ENCODE results near the gene PGR.

Gene PGR

GRCh38 chr11:101158119-101158518 is 28.5 kb upstream of the PGR start:
- Histone ChIP-seq H3K79me1 (ENCODE audit: low read depth, low read length) (no peaks in the 10 kb centered on the region), H3K9me3 (replicated peaks in 1 of 2; ENCODE audit: control insufficient read depth in 2 of 2, insufficient read depth in 1 of 2, low read depth in 1 of 2, low read length in 2 of 2) (peaks cover 0 to 3% of the 10 kb centered on the region in 2 donors), H3K27ac (replicated peaks; ENCODE audit: low read length) (no peak overlapping the region), H3K4ac (ENCODE audit: low read length) (no peak overlapping the region), H3K27me3 (ENCODE audit: control insufficient read depth in 3 of 3, insufficient read depth in 3 of 3, low read depth in 1 of 3, low read length in 3 of 3) (no peaks in the 10 kb centered on the region), H2BK5ac (ENCODE audit: low read length) (no peak overlapping the region), H4K91ac (ENCODE audit: low read depth, low read length, poor library complexity) (no peak overlapping the region), H2BK12ac (ENCODE audit: low read length) (no peak overlapping the region), H2AK5ac (ENCODE audit: low read depth, low read length) (no peak overlapping the region), H4K8ac (ENCODE audit: low read depth, low read length) (no peak overlapping the region), H2BK15ac (ENCODE audit: low read length) (no peak overlapping the region), H3K23ac (ENCODE audit: low read depth, low read length, poor library complexity) (no peak overlapping the region), H2AFZ (ENCODE audit: low read length) (no peak overlapping the region), H2BK120ac (ENCODE audit: low read depth, low read length) (no peak overlapping the region), H3K4me2 (ENCODE audit: insufficient read depth, low read length, poor library complexity, severe bottlenecking) (peak overlapping the region; percentile 11), H3K9ac (ENCODE audit: low read depth, low read length, poor library complexity) (no peak overlapping the region), H3K14ac (ENCODE audit: low read length) (no peak overlapping the region), H3K4me3 (ENCODE audit: low read length in 2 of 2) (no peak overlapping the region), H3K4me1 (ENCODE audit: control insufficient read depth in 2 of 2, insufficient read depth in 1 of 2, low read depth in 1 of 2, low read length in 2 of 2) (no peaks in the 10 kb centered on the region), H3K36me3 (replicated peaks in 1 of 2; ENCODE audit: control insufficient read depth in 2 of 2, insufficient read depth in 2 of 2, low read length in 2 of 2) (no peaks in the 10 kb centered on the region), H3K18ac (ENCODE audit: low read length) (no peak overlapping the region)
- no CpG with 5 or more reads among the region's 2 CpGs for WGBS, 2 donors (ENCODE audit: extremely low coverage in 2 of 2, insufficient read length in 2 of 2, insufficient replicate concordance in 1 of 2)
- no peak for DNase-seq (ENCODE audit: low spot score)

- Histone ChIP-seq H2AFZ (ENCODE audit: low read length) (no peak overlapping the region), H3K4ac (ENCODE audit: low read length) (no peak overlapping the region), H3K23ac (ENCODE audit: low read depth, low read length, poor library complexity) (no peak overlapping the region), H3K36me3 (replicated peaks in 1 of 2; ENCODE audit: control insufficient read depth in 2 of 2, insufficient read depth in 2 of 2, low read length in 2 of 2) (no peaks in the 10 kb centered on the region), H3K27me3 (ENCODE audit: control insufficient read depth in 3 of 3, insufficient read depth in 3 of 3, low read depth in 1 of 3, low read length in 3 of 3) (no peaks in the 10 kb centered on the region), H3K14ac (ENCODE audit: low read length) (no peak overlapping the region), H3K18ac (ENCODE audit: low read length) (no peak overlapping the region), H2AK5ac (ENCODE audit: low read depth, low read length) (no peak overlapping the region), H2BK12ac (ENCODE audit: low read length) (no peak overlapping the region), H4K8ac (ENCODE audit: low read depth, low read length) (no peak overlapping the region), H3K4me2 (ENCODE audit: insufficient read depth, low read length, poor library complexity, severe bottlenecking) (no peak overlapping the region), H3K9ac (ENCODE audit: low read depth, low read length, poor library complexity) (no peak overlapping the region), H2BK5ac (ENCODE audit: low read length) (no peak overlapping the region), H3K9me3 (replicated peaks in 1 of 2; ENCODE audit: control insufficient read depth in 2 of 2, insufficient read depth in 1 of 2, low read depth in 1 of 2, low read length in 2 of 2) (no peaks in the 10 kb centered on the region), H4K91ac (ENCODE audit: low read depth, low read length, poor library complexity) (no peak overlapping the region), H3K79me1 (ENCODE audit: low read depth, low read length) (no peaks in the 10 kb centered on the region), H3K4me1 (ENCODE audit: control insufficient read depth in 2 of 2, insufficient read depth in 1 of 2, low read depth in 1 of 2, low read length in 2 of 2) (no peaks in the 10 kb centered on the region), H2BK120ac (ENCODE audit: low read depth, low read length) (no peak overlapping the region), H3K4me3 (ENCODE audit: low read length in 2 of 2) (no peak overlapping the region), H2BK15ac (ENCODE audit: low read length) (no peak overlapping the region), H3K27ac (replicated peaks; ENCODE audit: low read length) (no peak overlapping the region)
- no CpG with 5 or more reads among the region's 1 CpG for WGBS, 2 donors (ENCODE audit: extremely low coverage in 2 of 2, insufficient read length in 2 of 2, insufficient replicate concordance in 1 of 2)
- DNase-seq (ENCODE audit: low spot score), result no peak
Measured at GRCh38 chr11:101138245-101138930, 8.8 kb upstream of the PGR start.

GRCh38 chr11:101133190-101133589 is 3.6 kb upstream of the PGR start:
- H3K23ac ChIP-seq (ENCODE audit: low read depth, low read length, poor library complexity), result no peak overlapping the region
- H3K4me2 ChIP-seq (ENCODE audit: insufficient read depth, low read length, poor library complexity, severe bottlenecking), result no peak overlapping the region
- no peaks in the 10 kb centered on the region for H3K9me3 ChIP-seq (replicated peaks in 1 of 2; ENCODE audit: control insufficient read depth in 2 of 2, insufficient read depth in 1 of 2, low read depth in 1 of 2, low read length in 2 of 2)
- no peak overlapping the region for H3K4ac ChIP-seq (ENCODE audit: low read length)
- no peaks in the 10 kb centered on the region for H3K36me3 ChIP-seq (replicated peaks in 1 of 2; ENCODE audit: control insufficient read depth in 2 of 2, insufficient read depth in 2 of 2, low read length in 2 of 2)
- no CpG with 5 or more reads among the region's 1 CpG for WGBS, 2 donors (ENCODE audit: extremely low coverage in 2 of 2, insufficient read length in 2 of 2, insufficient replicate concordance in 1 of 2)
- no peak overlapping the region for H2BK120ac ChIP-seq (ENCODE audit: low read depth, low read length)
- no peak overlapping the region for H3K4me3 ChIP-seq (ENCODE audit: low read length in 2 of 2)
- no peak overlapping the region for H3K14ac ChIP-seq (ENCODE audit: low read length)
- H3K27me3 ChIP-seq (ENCODE audit: control insufficient read depth in 3 of 3, insufficient read depth in 3 of 3, low read depth in 1 of 3, low read length in 3 of 3), result peaks cover 16 to 40% (median 25%) of the 10 kb centered on the region in 3 experiments
- no peak overlapping the region for H3K27ac ChIP-seq (replicated peaks; ENCODE audit: low read length)
- no peak overlapping the region for H2AFZ ChIP-seq (ENCODE audit: low read length)
- H2BK5ac ChIP-seq (ENCODE audit: low read length), result no peak overlapping the region
- no peak overlapping the region for H2AK5ac ChIP-seq (ENCODE audit: low read depth, low read length)
- no peak for DNase-seq (ENCODE audit: low spot score)
- peaks cover 0 to 8% of the 10 kb centered on the region in 2 donors for H3K4me1 ChIP-seq (ENCODE audit: control insufficient read depth in 2 of 2, insufficient read depth in 1 of 2, low read depth in 1 of 2, low read length in 2 of 2)
- H3K9ac ChIP-seq (ENCODE audit: low read depth, low read length, poor library complexity), result no peak overlapping the region
- no peak overlapping the region for H3K18ac ChIP-seq (ENCODE audit: low read length)
- no peak overlapping the region for H2BK12ac ChIP-seq (ENCODE audit: low read length)
- no peak overlapping the region for H2BK15ac ChIP-seq (ENCODE audit: low read length)
- no peak overlapping the region for H4K8ac ChIP-seq (ENCODE audit: low read depth, low read length)
- no peak overlapping the region for H4K91ac ChIP-seq (ENCODE audit: low read depth, low read length, poor library complexity)
- H3K79me1 ChIP-seq (ENCODE audit: low read depth, low read length), result peaks cover 2% of the 10 kb centered on the region

GRCh38 chr11:101128571-101129202 is 926 bp downstream of the PGR start:
- peaks cover 2% of the 10 kb centered on the region for H3K79me1 ChIP-seq (ENCODE audit: low read depth, low read length)
- H3K14ac ChIP-seq (ENCODE audit: low read length), result peak overlapping the region; percentile 56
- no peak overlapping the region for H3K4ac ChIP-seq (ENCODE audit: low read length)
- H2BK15ac ChIP-seq (ENCODE audit: low read length), result no peak overlapping the region
- DNase-seq (ENCODE audit: low spot score), result peak; percentile 3
- no peaks in the 10 kb centered on the region for H3K36me3 ChIP-seq (replicated peaks in 1 of 2; ENCODE audit: control insufficient read depth in 2 of 2, insufficient read depth in 2 of 2, low read length in 2 of 2)
- no peak overlapping the region for H4K8ac ChIP-seq (ENCODE audit: low read depth, low read length)
- peak overlapping the region; percentile 93 for H3K4me2 ChIP-seq (ENCODE audit: insufficient read depth, low read length, poor library complexity, severe bottlenecking)
- peak overlapping the region; percentile 95 for H3K23ac ChIP-seq (ENCODE audit: low read depth, low read length, poor library complexity)
- peak overlapping the region; percentile 87 for H2AFZ ChIP-seq (ENCODE audit: low read length)
- peak overlapping the region; percentile 76 for H3K18ac ChIP-seq (ENCODE audit: low read length)
- H2BK5ac ChIP-seq (ENCODE audit: low read length), result no peak overlapping the region
- H3K27ac ChIP-seq (replicated peaks; ENCODE audit: low read length), result no peak overlapping the region
- peak overlapping the region; percentile 58 for H2BK12ac ChIP-seq (ENCODE audit: low read length)
- no peaks in the 10 kb centered on the region for H3K9me3 ChIP-seq (replicated peaks in 1 of 2; ENCODE audit: control insufficient read depth in 2 of 2, insufficient read depth in 1 of 2, low read depth in 1 of 2, low read length in 2 of 2)
- H3K4me1 ChIP-seq (ENCODE audit: control insufficient read depth in 2 of 2, insufficient read depth in 1 of 2, low read depth in 1 of 2, low read length in 2 of 2), result peaks cover 3 to 10% of the 10 kb centered on the region in 2 donors
- H2AK5ac ChIP-seq (ENCODE audit: low read depth, low read length), result peak overlapping the region; percentile 63
- H4K91ac ChIP-seq (ENCODE audit: low read depth, low read length, poor library complexity), result no peak overlapping the region
- H3K27me3 ChIP-seq (ENCODE audit: control insufficient read depth in 3 of 3, insufficient read depth in 3 of 3, low read depth in 1 of 3, low read length in 3 of 3), result peaks cover 31 to 79% (median 43%) of the 10 kb centered on the region in 3 experiments
- no peak overlapping the region for H3K9ac ChIP-seq (ENCODE audit: low read depth, low read length, poor library complexity)
- WGBS, 2 donors (ENCODE audit: extremely low coverage in 2 of 2, insufficient read length in 2 of 2, insufficient replicate concordance in 1 of 2), result no CpG with 5 or more reads among the region's 38 CpGs
- H2BK120ac ChIP-seq (ENCODE audit: low read depth, low read length), result no peak overlapping the region
- H3K4me3 ChIP-seq (ENCODE audit: low read length in 2 of 2), result peak overlapping the region in 1 of 2 donors; percentile 79
